Activated naive CD4-positive, alpha-beta T cell treated with anti-CD3 and anti-CD28 coated beads, Interleukin-2, amount 10 ng/mL, durations not matched to agents 7 days and 5 days (primary cell): Measurements from ENCODE around the gene STRAP.
"Not testable (repeated sequence)": the region's sequence is repeated elsewhere in the genome, so short reads cannot be mapped to it uniquely, and the experiment has no call there.

Experiments
- CTCF ChIA-PET: fragments of 350-600 bp; sonication (Branson Sonifier 250); formaldehyde crosslinking; loops from one replicate; lab custom pipeline; 2021; ENCODE audit warnings: antibody characterized with exemption; lab: Charles Lee
- DNase-seq: peaks from one replicate; pipeline ENCODE4 v3.0.0-alpha.2; 2020
- H3K27ac Mint-ChIP-seq: one replicate; pipeline ENCODE4 v1.8.0; 2021; ENCODE audit warnings: mild to moderate bottlenecking, moderate library complexity, mixed read lengths
- H3K27me3 Mint-ChIP-seq: one replicate; pipeline ENCODE4 v1.8.0; 2021; ENCODE audit warnings: mild to moderate bottlenecking, mixed read lengths
- H3K36me3 Mint-ChIP-seq: one replicate; pipeline ENCODE4 v1.8.0; 2021; ENCODE audit warnings: mixed read lengths
- H3K4me1 Mint-ChIP-seq: one replicate; pipeline ENCODE4 v1.8.0; 2021; ENCODE audit warnings: mixed read lengths
- H3K4me3 Mint-ChIP-seq: one replicate; pipeline ENCODE4 v1.8.0; 2021; ENCODE audit warnings: mild to moderate bottlenecking, moderate library complexity, mixed read lengths
- H3K9me3 Mint-ChIP-seq: one replicate; pipeline ENCODE4 v1.8.0; 2021; ENCODE audit warnings: mixed read lengths

Gene STRAP

GRCh38 chr12:15856097-15856982 is 25.8 kb upstream of the STRAP start:
- DNase-seq: peak; percentile 60
- Mint-ChIP-seq H3K27me3 (peaks cover 15% of the 10 kb centered on the region), H3K9me3 (no peaks in the 10 kb centered on the region), H3K4me3 (no peak overlapping the region), H3K27ac (no peak overlapping the region), H3K4me1 (no peaks in the 10 kb centered on the region), H3K36me3 (no peaks in the 10 kb centered on the region)
- CTCF ChIA-PET: interaction anchor here (0.7 to 6.4 kb wide), 13 partner anchors 9 to 580 kb away, joined by 3 to 81 read pairs (median 4); no protein-coding TSS in a partner anchor

GRCh38 chr12:15858353-15858752 is 23.8 kb upstream of the STRAP start:
- no peaks in the 10 kb centered on the region for H3K36me3 Mint-ChIP-seq
- CTCF ChIA-PET: interaction anchor here (0.7 to 6.4 kb wide), 9 partner anchors 11 to 631 kb away, joined by 3 to 81 read pairs (median 4); no protein-coding TSS in a partner anchor
- no peak for DNase-seq
- H3K4me1 Mint-ChIP-seq: no peaks in the 10 kb centered on the region
- H3K27ac Mint-ChIP-seq: no peak overlapping the region
- H3K4me3 Mint-ChIP-seq: no peak overlapping the region
- H3K9me3 Mint-ChIP-seq: no peaks in the 10 kb centered on the region
- peaks cover 15% of the 10 kb centered on the region for H3K27me3 Mint-ChIP-seq

GRCh38 chr12:15859116-15859515 is 23.1 kb upstream of the STRAP start:
- CTCF ChIA-PET: interaction anchor here (6.1 to 6.4 kb wide), 2 partner anchors 267 to 274 kb away, joined by 73 to 81 read pairs; no protein-coding TSS in a partner anchor
- no peak overlapping the region for H3K27ac Mint-ChIP-seq
- peaks cover 15% of the 10 kb centered on the region for H3K27me3 Mint-ChIP-seq

GRCh38 chr12:15861404-15861803 is 20.8 kb upstream of the STRAP start:
- DNase-seq: no peak
- H3K9me3 Mint-ChIP-seq: no peaks in the 10 kb centered on the region
- H3K4me1 Mint-ChIP-seq: peaks cover 6% of the 10 kb centered on the region
- no peaks in the 10 kb centered on the region for H3K36me3 Mint-ChIP-seq
- H3K27me3 Mint-ChIP-seq: peaks cover 22% of the 10 kb centered on the region
- H3K4me3 Mint-ChIP-seq: no peak overlapping the region
- CTCF ChIA-PET: no interaction called here
- H3K27ac Mint-ChIP-seq: no peak overlapping the region

More at GRCh38 chr12:15859116-15859515, 23.1 kb upstream of the STRAP start:
- Mint-ChIP-seq H3K36me3 (no peaks in the 10 kb centered on the region), H3K9me3 (no peaks in the 10 kb centered on the region), H3K4me3 (no peak overlapping the region), H3K4me1 (peaks cover 6% of the 10 kb centered on the region)
- no peak for DNase-seq

GRCh38 chr12:15862840-15863239 is 19.3 kb upstream of the STRAP start:
- H3K4me1 Mint-ChIP-seq: peaks cover 6% of the 10 kb centered on the region
- CTCF ChIA-PET: interaction anchor here (1.1 to 1.6 kb wide), 2 partner anchors 273 to 279 kb away, joined by 3 to 6 read pairs; no protein-coding TSS in a partner anchor
- no peaks in the 10 kb centered on the region for H3K36me3 Mint-ChIP-seq
- H3K9me3 Mint-ChIP-seq: no peaks in the 10 kb centered on the region
- H3K27ac Mint-ChIP-seq: no peak overlapping the region
- peaks cover 24% of the 10 kb centered on the region for H3K27me3 Mint-ChIP-seq
- no peak overlapping the region for H3K4me3 Mint-ChIP-seq
- no peak for DNase-seq

- DNase-seq: no peak
- peaks cover 6% of the 10 kb centered on the region for H3K4me1 Mint-ChIP-seq
- no peaks in the 10 kb centered on the region for H3K36me3 Mint-ChIP-seq
- H3K4me3 Mint-ChIP-seq: no peak overlapping the region
- H3K27ac Mint-ChIP-seq: no peak overlapping the region
- no peaks in the 10 kb centered on the region for H3K9me3 Mint-ChIP-seq
- CTCF ChIA-PET: interaction anchor here (0.6 to 1.6 kb wide), 4 partner anchors 187 to 279 kb away, joined by 3 to 6 read pairs (median 3); no protein-coding TSS in a partner anchor
- H3K27me3 Mint-ChIP-seq: peaks cover 20% of the 10 kb centered on the region
Measured at GRCh38 chr12:15863372-15863771, 18.8 kb upstream of the STRAP start.

GRCh38 chr12:15863984-15864383 is 18.2 kb upstream of the STRAP start:
- Mint-ChIP-seq H3K4me1 (peaks cover 6% of the 10 kb centered on the region), H3K27ac (no peak overlapping the region), H3K9me3 (no peaks in the 10 kb centered on the region), H3K36me3 (no peaks in the 10 kb centered on the region), H3K4me3 (peak overlapping the region; percentile 1), H3K27me3 (peaks cover 14% of the 10 kb centered on the region)
- DNase-seq: no peak
- CTCF ChIA-PET: interaction anchor here (0.6 to 1.6 kb wide), 4 partner anchors 188 to 280 kb away, joined by 3 to 6 read pairs (median 3); no protein-coding TSS in a partner anchor

GRCh38 chr12:15868186-15868585 is 14.0 kb upstream of the STRAP start:
- peaks cover 10% of the 10 kb centered on the region for H3K27me3 Mint-ChIP-seq
- H3K27ac Mint-ChIP-seq: no peak overlapping the region
- no peak for DNase-seq
- no peaks in the 10 kb centered on the region for H3K36me3 Mint-ChIP-seq
- H3K4me3 Mint-ChIP-seq: no peak overlapping the region
- CTCF ChIA-PET: interaction anchor here (0.8 kb wide), 1 partner anchor 14 kb away, joined by 3 read pairs; no protein-coding TSS in a partner anchor
- peaks cover 6% of the 10 kb centered on the region for H3K4me1 Mint-ChIP-seq
- H3K9me3 Mint-ChIP-seq: peaks cover 4% of the 10 kb centered on the region

GRCh38 chr12:15873556-15873955 is 8.6 kb upstream of the STRAP start:
- H3K4me1 Mint-ChIP-seq: peaks cover 10% of the 10 kb centered on the region
- peaks cover 4% of the 10 kb centered on the region for H3K9me3 Mint-ChIP-seq
- H3K27me3 Mint-ChIP-seq: peaks cover 4% of the 10 kb centered on the region
- H3K4me3 Mint-ChIP-seq: no peak overlapping the region
- no peak overlapping the region for H3K27ac Mint-ChIP-seq
- no peak for DNase-seq
- no peaks in the 10 kb centered on the region for H3K36me3 Mint-ChIP-seq
- CTCF ChIA-PET: interaction anchor here (0.5 to 1.7 kb wide), 3 partner anchors 15 to 283 kb away, joined by 3 to 8 read pairs (median 3); no protein-coding TSS in a partner anchor

GRCh38 chr12:15874556-15875145 is 7.5 kb upstream of the STRAP start:
- H3K27me3 Mint-ChIP-seq: not testable (repeated sequence)
- CTCF ChIA-PET: interaction anchor here (0.9 to 1.7 kb wide), 2 partner anchors 16 to 284 kb away, joined by 3 to 8 read pairs; no protein-coding TSS in a partner anchor

GRCh38 chr12:15875863-15876262 is 6.3 kb upstream of the STRAP start:
- Mint-ChIP-seq H3K27ac (no peak overlapping the region), H3K4me3 (no peak overlapping the region), H3K9me3 (no peaks in the 10 kb centered on the region), H3K27me3 (peaks cover 4% of the 10 kb centered on the region), H3K36me3 (no peaks in the 10 kb centered on the region), H3K4me1 (peaks cover 13% of the 10 kb centered on the region)
- CTCF ChIA-PET: interaction anchor here (1.0 kb wide), 1 partner anchor 10 kb away, joined by 3 read pairs; no protein-coding TSS in a partner anchor
- DNase-seq: no peak

More at GRCh38 chr12:15874556-15875145, 7.5 kb upstream of the STRAP start:
- H3K27ac Mint-ChIP-seq, DNase-seq, H3K36me3 Mint-ChIP-seq, H3K9me3 Mint-ChIP-seq, H3K4me3 Mint-ChIP-seq: not testable (repeated sequence)
- H3K4me1 Mint-ChIP-seq: peaks cover 10% of the 10 kb centered on the region

GRCh38 chr12:15879413-15879812 is 2.8 kb upstream of the STRAP start:
- Mint-ChIP-seq H3K27ac (no peak overlapping the region), H3K4me3 (no peak overlapping the region), H3K9me3 (no peaks in the 10 kb centered on the region), H3K4me1 (peaks cover 39% of the 10 kb centered on the region), H3K27me3 (peaks cover 8% of the 10 kb centered on the region), H3K36me3 (peaks cover 14% of the 10 kb centered on the region)
- DNase-seq: no peak
- CTCF ChIA-PET: no interaction called here

GRCh38 chr12:15880721-15881120 is 1.5 kb upstream of the STRAP start:
- Mint-ChIP-seq H3K36me3 (peaks cover 21% of the 10 kb centered on the region), H3K4me3 (peak overlapping the region; percentile 3), H3K4me1 (peaks cover 42% of the 10 kb centered on the region), H3K27ac (no peak overlapping the region), H3K9me3 (no peaks in the 10 kb centered on the region), H3K27me3 (peaks cover 8% of the 10 kb centered on the region)
- CTCF ChIA-PET: interaction anchor here (4.5 kb wide), 1 partner anchor 18 kb away, joined by 18 read pairs; no protein-coding TSS in a partner anchor
- no peak for DNase-seq

GRCh38 chr12:15883536-15883935 is 1.3 kb downstream of the STRAP start:
- Mint-ChIP-seq H3K27ac (peak overlapping the region; percentile 99), H3K4me1 (peaks cover 60% of the 10 kb centered on the region), H3K36me3 (peaks cover 37% of the 10 kb centered on the region), H3K27me3 (peaks cover 4% of the 10 kb centered on the region), H3K4me3 (peak overlapping the region; percentile 98), H3K9me3 (no peaks in the 10 kb centered on the region)
- DNase-seq: no peak
- CTCF ChIA-PET: interaction anchor here (0.6 to 4.5 kb wide), 6 partner anchors 10 to 351 kb away, joined by 3 to 18 read pairs (median 4); partner anchors contain the start of gene EPS8
